ENCODE data around the gene EPS8.

DNA sequence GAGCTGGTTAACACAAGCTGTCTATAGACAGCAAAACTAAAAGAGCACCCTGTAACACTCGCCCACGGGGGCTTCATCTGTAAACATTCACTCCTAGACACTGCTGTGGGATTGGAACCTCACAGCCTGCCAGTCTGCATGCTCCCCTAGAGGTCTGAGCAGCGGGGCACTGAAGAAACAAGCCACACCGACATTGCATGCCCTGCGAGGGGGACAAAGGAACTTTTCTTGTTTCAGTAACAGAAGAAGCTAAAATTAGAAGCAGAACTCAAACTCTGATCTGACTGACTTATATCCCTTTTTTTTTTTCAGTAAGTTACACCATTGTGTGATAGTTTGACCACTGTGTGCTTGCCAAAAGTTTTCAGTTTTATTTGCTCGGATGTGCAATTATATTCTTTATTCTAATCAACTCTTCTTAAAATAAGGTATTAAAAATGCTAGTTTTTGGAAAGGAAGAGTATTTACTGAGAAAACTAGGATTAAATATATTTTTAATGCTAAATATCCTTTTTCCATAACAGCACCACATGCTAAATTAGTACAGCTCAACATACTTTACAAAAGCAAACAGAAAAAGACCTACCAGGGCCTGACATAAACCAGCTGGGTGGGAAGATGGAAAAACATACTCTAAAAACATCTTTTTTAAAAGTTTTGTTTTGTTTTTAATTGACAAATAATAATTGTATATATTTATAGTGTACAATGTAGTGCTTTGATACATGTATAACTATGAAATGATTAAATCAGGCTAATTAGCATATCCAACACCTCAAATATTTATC, 100.2 kb downstream of the EPS8 start:
- no peak for TF ChIP-seq POLR2AphosphoS5 (IDR thresholded peaks at IDR 0.05)
- TF ChIP-seq EP300 (IDR thresholded peaks at IDR 0.05): no peak

Data from sigmoid colon (tissue), 4 donors.